ENCODE data around the gene ALOX5. TPM values are rescaled to one million over a fixed set of nuclear protein-coding genes. Genes with fewer than 3 reads are reported as not detected.

Gene ALOX5
- total and polyA plus RNA-seq, 4 donors: 21.5 to 270 (median 144) TPM

DNA sequence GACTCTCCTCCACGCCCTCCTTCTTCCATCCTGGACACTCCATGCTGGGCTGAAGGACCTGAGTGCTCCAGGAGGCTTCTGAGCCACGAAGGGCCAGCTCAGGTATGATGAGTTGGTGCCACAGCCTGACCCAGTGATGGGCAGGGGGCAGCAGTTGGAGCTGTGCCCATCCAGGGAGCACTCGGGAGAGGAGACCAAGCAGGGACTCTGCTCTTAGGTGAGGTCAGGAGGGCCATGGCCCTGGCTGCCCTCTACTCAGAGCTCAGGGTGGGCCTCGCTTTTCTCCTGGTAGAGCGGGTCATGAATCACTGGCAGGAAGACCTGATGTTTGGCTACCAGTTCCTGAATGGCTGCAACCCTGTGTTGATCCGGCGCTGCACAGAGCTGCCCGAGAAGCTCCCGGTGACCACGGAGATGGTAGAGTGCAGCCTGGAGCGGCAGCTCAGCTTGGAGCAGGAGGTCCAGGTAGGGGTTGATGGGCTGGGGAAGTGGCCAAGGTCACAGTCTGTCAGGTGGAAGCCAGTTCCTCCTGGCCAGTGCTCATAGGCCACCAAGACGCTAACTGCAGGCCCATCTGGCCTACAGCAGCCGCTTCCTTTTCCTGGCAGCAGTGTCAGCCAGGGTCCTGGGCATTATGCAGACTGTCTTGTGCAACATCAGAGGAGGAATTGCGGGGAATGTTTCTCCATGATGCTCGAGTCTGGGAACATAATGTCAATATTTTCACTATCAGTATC is 50.8 kb downstream of the ALOX5 start:
- peaks cover 0 to 6% (median 0%) of the 10 kb centered on the region in 4 donors for H3K9me3 ChIP-seq (ENCODE audit: control insufficient read depth in 4 of 4, insufficient read depth in 3 of 4, low read length in 3 of 4)
- peaks cover 0 to 6% (median 4%) of the 10 kb centered on the region in 3 donors for H3K27me3 ChIP-seq (ENCODE audit: control insufficient read depth in 3 of 3, insufficient read depth in 3 of 3, low read length in 2 of 3)
- 32 to 59% methylated on average over 15 of the region's 15 CpGs for WGBS, 2 donors
- H3K27ac ChIP-seq (ENCODE audit: low read depth in 1 of 2, low read length in 1 of 2): peak overlapping the region in 1 of 2 donors; percentile 30
- no peak for ATAC-seq (ENCODE audit: insufficient read depth, low FRiP score)
- H3K9ac ChIP-seq (ENCODE audit: insufficient read depth in 1 of 2, low read length in 2 of 2): no peak overlapping the region
- TF ChIP-seq CTCF (IDR thresholded peaks at IDR 0.05; ENCODE audit: control extremely low read depth, extremely low read depth): no peak
- no peaks in the 10 kb centered on the region for H3K36me3 ChIP-seq (ENCODE audit: control insufficient read depth in 4 of 4, insufficient read depth in 4 of 4, low read length in 4 of 4)
- DNase-seq: peak in 2 of 3 donors; percentile 44 to 63
- H3K4me1 ChIP-seq (ENCODE audit: control insufficient read depth in 5 of 5, insufficient read depth in 5 of 5, low read length in 5 of 5): peaks cover 0 to 15% (median 9%) of the 10 kb centered on the region in 5 donors
- no peak overlapping the region for H3K4me3 ChIP-seq

- TF ChIP-seq CTCF (IDR thresholded peaks at IDR 0.05; ENCODE audit: control extremely low read depth, extremely low read depth): no peak
- H3K27me3 ChIP-seq (ENCODE audit: control insufficient read depth in 3 of 3, insufficient read depth in 3 of 3, low read length in 2 of 3): peaks cover 0 to 6% (median 4%) of the 10 kb centered on the region in 3 donors
- H3K9me3 ChIP-seq (ENCODE audit: control insufficient read depth in 4 of 4, insufficient read depth in 3 of 4, low read length in 3 of 4): peaks cover 0 to 7% (median 0%) of the 10 kb centered on the region in 4 donors
- no peak overlapping the region for H3K4me3 ChIP-seq
- peaks cover 0 to 9% (median 6%) of the 10 kb centered on the region in 5 donors for H3K4me1 ChIP-seq (ENCODE audit: control insufficient read depth in 5 of 5, insufficient read depth in 5 of 5, low read length in 5 of 5)
- ATAC-seq (ENCODE audit: insufficient read depth, low FRiP score) (no peak), DNase-seq (no peak)
- no peaks in the 10 kb centered on the region for H3K36me3 ChIP-seq (ENCODE audit: control insufficient read depth in 4 of 4, insufficient read depth in 4 of 4, low read length in 4 of 4)
- H3K27ac ChIP-seq (ENCODE audit: low read depth in 1 of 2, low read length in 1 of 2): no peak overlapping the region
- no peak overlapping the region for H3K9ac ChIP-seq (ENCODE audit: insufficient read depth in 1 of 2, low read length in 2 of 2)
- 64 to 81% methylated on average over 10 of the region's 10 CpGs for WGBS, 2 donors
These were observed 51.9 kb downstream of the ALOX5 start for GRCh38 chr10:45425621-45426563.

- peaks cover 0 to 6% (median 5%) of the 10 kb centered on the region in 5 donors for H3K4me1 ChIP-seq (ENCODE audit: control insufficient read depth in 5 of 5, insufficient read depth in 5 of 5, low read length in 5 of 5)
- H3K36me3 ChIP-seq (ENCODE audit: control insufficient read depth in 4 of 4, insufficient read depth in 4 of 4, low read length in 4 of 4): no peaks in the 10 kb centered on the region
- H3K27ac ChIP-seq (ENCODE audit: low read depth in 1 of 2, low read length in 1 of 2): no peak overlapping the region
- no peak overlapping the region for H3K9ac ChIP-seq (ENCODE audit: insufficient read depth in 1 of 2, low read length in 2 of 2)
- ATAC-seq (ENCODE audit: insufficient read depth, low FRiP score) (no peak), DNase-seq (no peak)
- WGBS, 2 donors: 43 to 76% methylated on average over 44 to 50 of the region's 50 CpGs
- peaks cover 0 to 7% (median 0%) of the 10 kb centered on the region in 4 donors for H3K9me3 ChIP-seq (ENCODE audit: control insufficient read depth in 4 of 4, insufficient read depth in 3 of 4, low read length in 3 of 4)
- H3K4me3 ChIP-seq: no peak overlapping the region
- no peak for TF ChIP-seq CTCF (IDR thresholded peaks at IDR 0.05; ENCODE audit: control extremely low read depth, extremely low read depth)
- H3K27me3 ChIP-seq (ENCODE audit: control insufficient read depth in 3 of 3, insufficient read depth in 3 of 3, low read length in 2 of 3): peaks cover 0 to 6% (median 4%) of the 10 kb centered on the region in 3 donors
These were observed 53.4 kb downstream of the ALOX5 start for GRCh38 chr10:45427262-45427969.

Measured in lung (tissue), 12 donors.